Activated naive CD4-positive, alpha-beta T cell treated with anti-CD3 and anti-CD28 coated beads for 36 hours (primary cell): Measurements from ENCODE around the gene CCDC102A. TPM values are rescaled to one million over a fixed set of nuclear protein-coding genes. Genes with fewer than 3 reads are reported as not detected.

Source experiments
- CTCF ChIA-PET: fragments of 350-600 bp; sonication (Branson Sonifier 250); formaldehyde crosslinking; loops from one replicate; lab custom pipeline; 2021; ENCODE audit warnings: antibody characterized with exemption; lab: Charles Lee
- DNase-seq: peaks from one replicate; pipeline ENCODE4 v3.0.0-alpha.2; 2020
- H3K27ac Mint-ChIP-seq: one replicate; pipeline ENCODE4 v1.8.0; 2021; ENCODE audit warnings: mild to moderate bottlenecking, mixed read lengths
- H3K27me3 Mint-ChIP-seq: one replicate; pipeline ENCODE4 v1.8.0; 2021; ENCODE audit warnings: low read depth, mixed read lengths
- H3K36me3 Mint-ChIP-seq: one replicate; pipeline ENCODE4 v1.8.0; 2021; ENCODE audit warnings: low read depth, mixed read lengths
- H3K4me1 Mint-ChIP-seq: one replicate; pipeline ENCODE4 v1.8.0; 2021; ENCODE audit warnings: low read depth, mixed read lengths
- H3K4me3 Mint-ChIP-seq: one replicate; pipeline ENCODE4 v1.8.0; 2021; ENCODE audit warnings: mild to moderate bottlenecking, moderate library complexity, mixed read lengths
- H3K9me3 Mint-ChIP-seq: one replicate; pipeline ENCODE4 v1.8.0; 2021; ENCODE audit warnings: mixed read lengths
- intact Hi-C: fragments of 100-400 bp; cut with micrococcal nuclease; formaldehyde crosslinking; loops from one replicate; pipeline ENCODE4 v1.15.1; 2023
- total RNA-seq, 2 experiments: library from RNA; stranded (reverse); gene quantifications; one replicate each; pipeline ENCODE4 v1.2.3, GENCODE V29; 2021

Gene CCDC102A
- total RNA-seq, 2 experiments from 2014 or later, result 7.1 to 7.7 TPM

- Mint-ChIP-seq H3K9me3 (no peaks in the 10 kb centered on the region), H3K27me3 (no peaks in the 10 kb centered on the region), H3K36me3 (no peaks in the 10 kb centered on the region), H3K27ac (no peak overlapping the region), H3K4me3 (no peak overlapping the region), H3K4me1 (peaks cover 28% of the 10 kb centered on the region)
- no peak for DNase-seq
- CTCF ChIA-PET, result no interaction called here
- intact Hi-C loops, result no loop called here
These were observed 9.3 kb downstream of the CCDC102A start for GRCh38 chr16:57527027-57527426.

- intact Hi-C loops, result no loop called here
- Mint-ChIP-seq H3K27me3 (no peaks in the 10 kb centered on the region), H3K27ac (no peak overlapping the region), H3K36me3 (no peaks in the 10 kb centered on the region), H3K4me3 (no peak overlapping the region), H3K9me3 (no peaks in the 10 kb centered on the region), H3K4me1 (peaks cover 22% of the 10 kb centered on the region)
- no peak for DNase-seq
- CTCF ChIA-PET, result interaction anchor here (1.7 kb wide), 1 partner anchor 50 kb away, joined by 4 read pairs; no protein-coding TSS in a partner anchor
These were observed 9.9 kb downstream of the CCDC102A start for GRCh38 chr16:57526498-57526897.

- Mint-ChIP-seq H3K27ac (no peak overlapping the region), H3K36me3 (no peaks in the 10 kb centered on the region), H3K27me3 (no peaks in the 10 kb centered on the region), H3K4me1 (peaks cover 15% of the 10 kb centered on the region), H3K9me3 (no peaks in the 10 kb centered on the region), H3K4me3 (no peak overlapping the region)
- CTCF ChIA-PET, result interaction anchor here (1.7 kb wide), 1 partner anchor 49 kb away, joined by 4 read pairs; no protein-coding TSS in a partner anchor
- intact Hi-C loops, result no loop called here
- DNase-seq, result no peak
These were observed 10.6 kb downstream of the CCDC102A start for GRCh38 chr16:57525761-57526160.

- no peaks in the 10 kb centered on the region for H3K9me3 Mint-ChIP-seq
- CTCF ChIA-PET, result interaction anchor here (0.7 to 2.7 kb wide), 6 partner anchors 48 to 561 kb away, joined by 3 to 18 read pairs (median 4); no protein-coding TSS in a partner anchor
- H3K27me3 Mint-ChIP-seq, result no peaks in the 10 kb centered on the region
These were observed 13.4 kb downstream of the CCDC102A start for GRCh38 chr16:57522960-57523359.

GRCh38 chr16:57519796-57520360 lies 16.5 kb downstream of the CCDC102A start:
- peak overlapping the region; percentile 73 for H3K27ac Mint-ChIP-seq
- intact Hi-C loops, result loop anchor here (1.0 kb wide), 3 partner anchors 45 to 220 kb away; no protein-coding TSS in a partner anchor
- DNase-seq, result peak; percentile 87
- no peak overlapping the region for H3K4me3 Mint-ChIP-seq
- CTCF ChIA-PET, result interaction anchor here (0.5 to 5.9 kb wide), 31 partner anchors 8 to 284 kb away, joined by 3 to 79 read pairs (median 4); partner anchors contain the start of genes ADGRG5, CCDC102A, CIAPIN1 and DOK4
- peaks cover 4% of the 10 kb centered on the region for H3K4me1 Mint-ChIP-seq
- H3K36me3 Mint-ChIP-seq, result peaks cover 2% of the 10 kb centered on the region
- no peaks in the 10 kb centered on the region for H3K9me3 Mint-ChIP-seq
- no peaks in the 10 kb centered on the region for H3K27me3 Mint-ChIP-seq

More at GRCh38 chr16:57522960-57523359, 13.4 kb downstream of the CCDC102A start:
- H3K4me1 Mint-ChIP-seq, result peaks cover 4% of the 10 kb centered on the region
- no peak overlapping the region for H3K4me3 Mint-ChIP-seq
- DNase-seq, result no peak
- H3K36me3 Mint-ChIP-seq, result no peaks in the 10 kb centered on the region
- intact Hi-C loops, result no loop called here
- H3K27ac Mint-ChIP-seq, result no peak overlapping the region

- H3K27ac Mint-ChIP-seq, result no peak overlapping the region
- no peak for DNase-seq
- H3K36me3 Mint-ChIP-seq, result peaks cover 2% of the 10 kb centered on the region
- intact Hi-C loops, result loop anchor here (1.0 kb wide), 3 partner anchors 44 to 219 kb away; no protein-coding TSS in a partner anchor
- no peaks in the 10 kb centered on the region for H3K27me3 Mint-ChIP-seq
- no peak overlapping the region for H3K4me3 Mint-ChIP-seq
- CTCF ChIA-PET, result interaction anchor here (0.6 to 5.9 kb wide), 15 partner anchors 8 to 283 kb away, joined by 3 to 79 read pairs (median 8); partner anchors contain the start of genes CCDC102A, CIAPIN1, COQ9 and DOK4
- peaks cover 4% of the 10 kb centered on the region for H3K4me1 Mint-ChIP-seq
- no peaks in the 10 kb centered on the region for H3K9me3 Mint-ChIP-seq
These were observed 17.4 kb downstream of the CCDC102A start for GRCh38 chr16:57518922-57519321.

GRCh38 chr16:57518520-57518919 lies 17.9 kb downstream of the CCDC102A start:
- intact Hi-C loops, result no loop called here
- peaks cover 4% of the 10 kb centered on the region for H3K4me1 Mint-ChIP-seq
- H3K27me3 Mint-ChIP-seq, result no peaks in the 10 kb centered on the region
- H3K9me3 Mint-ChIP-seq, result no peaks in the 10 kb centered on the region
- CTCF ChIA-PET, result interaction anchor here (0.6 to 5.9 kb wide), 12 partner anchors 11 to 283 kb away, joined by 3 to 79 read pairs (median 11); partner anchors contain the start of genes CCDC102A, CIAPIN1, COQ9 and DOK4
- H3K36me3 Mint-ChIP-seq, result peaks cover 2% of the 10 kb centered on the region
- no peak overlapping the region for H3K4me3 Mint-ChIP-seq
- H3K27ac Mint-ChIP-seq, result no peak overlapping the region
- no peak for DNase-seq

- intact Hi-C loops, result no loop called here
- no peaks in the 10 kb centered on the region for H3K9me3 Mint-ChIP-seq
- no peak for DNase-seq
- no peak overlapping the region for H3K4me3 Mint-ChIP-seq
- CTCF ChIA-PET, result interaction anchor here (0.7 to 5.9 kb wide), 12 partner anchors 10 to 106 kb away, joined by 3 to 79 read pairs (median 4); partner anchors contain the start of genes CCDC102A, CIAPIN1, COQ9 and DOK4
- no peaks in the 10 kb centered on the region for H3K27me3 Mint-ChIP-seq
- peaks cover 2% of the 10 kb centered on the region for H3K36me3 Mint-ChIP-seq
- H3K4me1 Mint-ChIP-seq, result peaks cover 4% of the 10 kb centered on the region
- H3K27ac Mint-ChIP-seq, result no peak overlapping the region
These were observed 18.7 kb downstream of the CCDC102A start for GRCh38 chr16:57517397-57518367.

GRCh38 chr16:57516773-57517172 lies 19.6 kb downstream of the CCDC102A start:
- Mint-ChIP-seq H3K4me3 (no peak overlapping the region), H3K9me3 (no peaks in the 10 kb centered on the region), H3K27me3 (no peaks in the 10 kb centered on the region), H3K27ac (no peak overlapping the region), H3K36me3 (peaks cover 2% of the 10 kb centered on the region), H3K4me1 (peaks cover 4% of the 10 kb centered on the region)
- no peak for DNase-seq
- CTCF ChIA-PET, result interaction anchor here (0.8 to 5.9 kb wide), 10 partner anchors 11 to 214 kb away, joined by 3 to 79 read pairs (median 4); partner anchors contain the start of genes CCDC102A and POLR2C
- intact Hi-C loops, result no loop called here

GRCh38 chr16:57516176-57516725 lies 20.1 kb downstream of the CCDC102A start:
- Mint-ChIP-seq H3K27me3 (no peaks in the 10 kb centered on the region), H3K4me3 (no peak overlapping the region), H3K27ac (no peak overlapping the region), H3K36me3 (peaks cover 2% of the 10 kb centered on the region), H3K4me1 (peaks cover 4% of the 10 kb centered on the region), H3K9me3 (no peaks in the 10 kb centered on the region)
- intact Hi-C loops, result no loop called here
- CTCF ChIA-PET, result interaction anchor here (0.8 to 5.9 kb wide), 9 partner anchors 12 to 213 kb away, joined by 3 to 79 read pairs (median 4); partner anchors contain the start of genes CCDC102A and POLR2C
- no peak for DNase-seq

GRCh38 chr16:57514791-57515600 lies 21.4 kb downstream of the CCDC102A start:
- H3K4me3 Mint-ChIP-seq, result no peak overlapping the region
- intact Hi-C loops, result no loop called here
- H3K27me3 Mint-ChIP-seq, result no peaks in the 10 kb centered on the region
- DNase-seq, result no peak
- H3K27ac Mint-ChIP-seq, result no peak overlapping the region
- H3K36me3 Mint-ChIP-seq, result peaks cover 2% of the 10 kb centered on the region
- H3K4me1 Mint-ChIP-seq, result peaks cover under 1% of the 10 kb centered on the region
- CTCF ChIA-PET, result interaction anchor here (1.1 to 2.1 kb wide), 2 partner anchors 40 to 97 kb away, joined by 3 to 8 read pairs; no protein-coding TSS in a partner anchor
- H3K9me3 Mint-ChIP-seq, result no peaks in the 10 kb centered on the region
